GM19324 (cell line): ENCODE data around the gene NET1.
"Not testable (repeated sequence)": the region's sequence is repeated elsewhere in the genome, so short reads cannot be mapped to it uniquely, and the experiment has no call there.

Source experiments
- ATAC-seq: cut with Tn5 transposase; IDR thresholded peaks from one replicate; pipeline ENCODE4 v1.9.1; 2021; ENCODE audit warnings: mild to moderate bottlenecking, moderate library complexity; ENCODE audit not compliant: unreplicated experiment, low FRiP score

NET1 gene

DNA sequence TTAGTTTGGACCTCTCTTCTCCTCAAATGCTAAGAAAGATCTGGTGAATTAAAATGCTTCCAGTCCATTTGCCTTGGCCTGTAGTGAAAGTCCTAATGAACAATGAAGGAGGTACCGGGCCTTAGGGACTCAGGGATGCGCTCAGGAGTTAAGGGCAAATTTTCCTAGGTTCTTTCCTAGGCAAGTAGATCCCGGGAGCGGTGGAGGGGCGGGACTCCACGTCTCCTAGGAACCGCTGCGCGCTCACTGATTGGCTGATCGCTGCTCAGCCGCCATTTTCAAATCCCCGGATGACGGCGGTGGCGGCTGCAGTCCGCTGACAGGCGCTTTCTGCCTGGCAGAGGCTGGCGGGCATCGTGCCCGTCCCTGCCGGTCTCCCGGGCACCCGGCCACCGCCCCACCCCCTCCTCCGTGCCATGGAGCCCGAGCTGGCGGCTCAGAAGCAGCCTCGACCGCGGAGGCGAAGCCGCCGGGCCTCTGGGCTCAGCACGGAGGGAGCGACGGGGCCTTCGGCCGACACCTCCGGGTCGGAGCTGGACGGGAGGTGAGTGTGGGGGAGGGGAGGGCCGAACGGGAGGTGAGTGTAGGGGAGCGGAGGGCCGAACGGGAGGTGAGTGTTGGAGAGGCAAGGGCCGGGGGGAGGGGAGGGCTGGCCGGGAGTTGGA, at the start of gene NET1:
Gene NET1, plus strand, starts transcription at position 281 of the 665 bp plus-strand sequence. Its CDS starts 136 bp downstream, at position 417.
- ATAC-seq = peak; percentile 96

- no peak for ATAC-seq
Observed at GRCh38 chr10:5362873-5363272, 49.5 kb upstream of the NET1 start.

- ATAC-seq = no peak
Observed at GRCh38 chr10:5364374-5364773, 48.0 kb upstream of the NET1 start.

- ATAC-seq = no peak
Observed at GRCh38 chr10:5364890-5365338, 47.4 kb upstream of the NET1 start, which contains the start of gene UCN3. TSS of gene UCN3 (plus strand) at chr10:5364966. CDS start at chr10:5373721, 8,755 bp downstream.

- ATAC-seq = no peak
Observed at GRCh38 chr10:5365928-5366327, 46.4 kb upstream of the NET1 start.

DNA sequence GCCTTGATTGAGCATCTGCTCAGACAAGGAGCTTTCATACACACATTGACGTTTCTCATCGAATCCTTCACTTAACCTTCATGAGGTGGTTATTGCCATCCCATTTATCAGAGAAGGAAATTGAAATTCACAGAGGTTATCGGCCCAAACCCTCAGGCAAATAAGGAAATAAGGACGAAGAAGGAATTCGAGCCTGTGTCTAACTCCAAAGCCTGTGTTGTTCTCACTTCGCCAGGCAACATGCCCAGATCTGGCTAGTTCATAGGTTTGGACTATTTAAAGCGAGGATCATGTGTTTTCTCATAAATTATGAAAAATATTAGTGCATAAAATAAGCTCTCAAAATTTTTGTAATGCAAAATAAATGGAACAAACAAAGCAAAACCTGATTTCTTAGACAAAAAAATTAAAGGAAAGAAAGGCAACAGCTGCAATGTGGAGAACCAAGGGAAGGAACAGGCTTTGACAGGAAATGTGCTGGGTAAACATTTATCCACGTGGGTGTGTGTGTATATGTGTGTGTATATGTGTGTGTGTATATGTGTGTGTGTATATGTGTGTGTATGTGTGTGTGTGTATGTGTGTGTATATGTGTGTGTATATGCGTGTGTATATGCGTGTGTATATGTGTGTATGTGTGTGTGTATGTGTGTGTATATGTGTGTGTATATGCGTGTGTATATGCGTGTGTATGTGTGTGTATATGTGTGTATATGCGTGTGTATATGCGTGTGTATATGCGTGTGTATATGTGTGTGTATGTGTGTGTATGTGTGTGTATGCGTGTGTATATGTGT, 42.8 kb upstream of the NET1 start:
- no peak for ATAC-seq

GRCh38 chr10:5370493-5371352, 41.6 kb upstream of the NET1 start:
- no peak for ATAC-seq

GRCh38 chr10:5373307-5373706, 39.0 kb upstream of the NET1 start:
- ATAC-seq = no peak

GRCh38 chr10:5373891-5374611, 38.3 kb upstream of the NET1 start:
- no peak for ATAC-seq

DNA sequence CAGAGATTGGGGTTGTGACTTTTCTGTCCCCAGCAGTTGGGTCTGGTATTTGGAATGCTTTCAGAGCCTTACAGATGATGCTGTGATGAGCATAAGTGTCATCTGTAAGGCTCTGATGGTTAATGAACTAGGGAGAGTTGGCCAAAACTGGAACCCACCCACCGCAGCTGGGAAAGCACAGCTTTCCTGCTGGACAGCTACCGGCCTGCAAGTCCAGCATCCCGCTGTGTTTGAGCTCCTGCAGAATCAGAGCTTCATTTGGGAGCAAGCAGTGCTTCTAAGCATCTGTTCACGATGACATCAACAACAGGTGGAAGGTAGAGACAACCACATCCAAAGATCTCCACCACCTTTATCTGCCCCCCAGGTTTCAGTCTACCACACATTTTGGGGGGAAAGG, 35.9 kb upstream of the NET1 start:
- no peak for ATAC-seq

- ATAC-seq = not testable (repeated sequence)
Observed at GRCh38 chr10:5379202-5379601, 33.2 kb upstream of the NET1 start.

- not testable (repeated sequence) for ATAC-seq
Observed at GRCh38 chr10:5380395-5380794, 32.0 kb upstream of the NET1 start.

DNA sequence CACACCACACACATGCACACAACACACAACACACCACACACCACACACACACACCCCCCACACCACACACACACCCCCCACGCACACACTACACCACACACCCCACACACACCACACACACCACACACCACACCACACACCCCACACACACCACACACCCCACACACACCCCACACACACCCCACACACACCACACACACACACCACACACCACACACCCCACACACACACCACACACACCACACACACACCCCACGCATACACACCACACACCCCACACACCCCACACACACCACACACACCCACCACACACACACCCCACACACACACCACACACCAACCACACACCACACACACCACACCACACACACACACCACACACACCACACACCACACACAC, 31.2 kb upstream of the NET1 start:
- no peak for ATAC-seq

DNA sequence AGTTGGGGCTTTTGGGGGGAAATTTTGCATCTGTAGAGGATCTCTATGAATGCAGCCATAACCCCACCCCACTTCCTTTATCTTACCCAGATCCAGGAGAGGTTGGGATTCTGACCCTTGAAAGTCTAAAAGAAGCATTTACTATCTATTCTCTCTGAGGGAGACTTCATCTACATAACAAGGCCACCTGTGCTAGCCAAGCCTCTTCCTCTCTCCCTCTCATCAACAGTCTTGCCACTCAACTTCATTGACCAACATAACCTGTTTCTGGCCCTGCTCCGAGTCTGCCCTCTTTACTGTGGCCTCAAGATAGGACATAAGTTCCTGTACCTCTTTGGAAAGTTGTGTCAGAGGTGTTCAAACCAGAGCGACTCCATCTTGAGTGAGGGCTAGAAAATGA, 27.1 kb upstream of the NET1 start:
- ATAC-seq = no peak

DNA sequence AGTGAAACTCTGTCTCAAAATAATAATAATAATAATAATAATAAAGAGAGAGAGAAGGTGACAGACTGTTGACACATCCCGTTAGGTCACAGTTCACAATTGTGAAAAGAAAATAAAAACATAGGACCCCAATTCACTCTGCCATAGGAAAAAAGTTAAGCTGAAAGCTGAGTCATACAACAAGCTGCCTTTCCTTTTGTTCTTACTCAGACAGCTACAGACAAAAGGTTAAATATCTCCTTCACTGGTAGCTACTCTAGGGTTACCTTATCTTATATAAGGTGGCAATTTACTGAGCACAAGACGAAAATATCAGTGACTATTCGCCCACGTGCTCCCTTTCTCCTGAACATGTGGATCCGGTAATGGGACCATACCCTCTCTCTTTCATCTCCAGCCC, 25.2 kb upstream of the NET1 start:
- ATAC-seq = no peak

GRCh38 chr10:5390607-5391205, 21.7 kb upstream of the NET1 start:
- no peak for ATAC-seq

- ATAC-seq = no peak
Observed at GRCh38 chr10:5391790-5392189, 20.6 kb upstream of the NET1 start.

GRCh38 chr10:5393529-5393928, 18.8 kb upstream of the NET1 start:
- ATAC-seq = no peak

DNA sequence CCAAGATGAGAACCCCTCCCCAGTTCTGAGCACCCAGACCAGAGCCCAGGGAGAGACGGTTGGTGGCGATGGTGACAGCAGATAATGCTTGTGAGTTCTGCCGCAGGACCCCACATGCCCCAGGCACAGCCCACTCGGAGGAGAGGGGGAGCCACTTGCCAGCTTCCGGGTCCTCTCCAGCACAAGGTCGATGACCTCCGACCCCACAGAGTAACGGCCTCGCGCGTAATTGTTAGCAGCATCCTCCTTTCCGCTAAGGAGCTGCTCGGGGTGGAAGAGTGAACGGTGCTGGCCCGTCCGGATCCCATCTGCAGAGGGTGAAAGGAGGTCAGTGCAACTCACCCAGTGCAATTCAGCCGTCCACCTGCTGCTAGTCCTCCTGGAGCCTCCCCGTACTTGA, 17.2 kb upstream of the NET1 start:
- no peak for ATAC-seq
